ENCODE data around the gene KCNK16.
"Not testable (repeated sequence)": the region's sequence is repeated elsewhere in the genome, so short reads cannot be mapped to it uniquely, and the experiment has no call there.

Gene KCNK16

DNA sequence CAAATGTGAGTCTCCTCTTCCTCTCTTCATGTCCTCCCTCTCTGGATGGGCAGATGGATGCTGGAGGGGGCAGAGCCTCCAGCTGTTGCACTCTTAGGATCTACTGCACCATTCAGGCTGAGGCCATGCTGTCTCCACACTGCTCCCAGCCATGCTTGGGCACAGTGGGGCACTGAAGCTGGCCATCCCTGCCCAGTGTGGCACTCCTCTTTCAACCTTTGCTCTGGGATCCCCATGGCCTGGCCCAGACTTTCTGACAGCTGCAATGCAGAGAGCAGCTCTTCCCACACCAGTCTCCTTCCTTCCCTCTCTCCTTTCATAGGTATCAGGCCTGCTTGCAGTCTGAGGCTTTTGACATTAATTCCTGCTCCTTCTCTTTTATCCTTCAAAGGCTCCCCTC, 17.6 kb downstream of the KCNK16 start:
- no peak for DNase-seq

DNA sequence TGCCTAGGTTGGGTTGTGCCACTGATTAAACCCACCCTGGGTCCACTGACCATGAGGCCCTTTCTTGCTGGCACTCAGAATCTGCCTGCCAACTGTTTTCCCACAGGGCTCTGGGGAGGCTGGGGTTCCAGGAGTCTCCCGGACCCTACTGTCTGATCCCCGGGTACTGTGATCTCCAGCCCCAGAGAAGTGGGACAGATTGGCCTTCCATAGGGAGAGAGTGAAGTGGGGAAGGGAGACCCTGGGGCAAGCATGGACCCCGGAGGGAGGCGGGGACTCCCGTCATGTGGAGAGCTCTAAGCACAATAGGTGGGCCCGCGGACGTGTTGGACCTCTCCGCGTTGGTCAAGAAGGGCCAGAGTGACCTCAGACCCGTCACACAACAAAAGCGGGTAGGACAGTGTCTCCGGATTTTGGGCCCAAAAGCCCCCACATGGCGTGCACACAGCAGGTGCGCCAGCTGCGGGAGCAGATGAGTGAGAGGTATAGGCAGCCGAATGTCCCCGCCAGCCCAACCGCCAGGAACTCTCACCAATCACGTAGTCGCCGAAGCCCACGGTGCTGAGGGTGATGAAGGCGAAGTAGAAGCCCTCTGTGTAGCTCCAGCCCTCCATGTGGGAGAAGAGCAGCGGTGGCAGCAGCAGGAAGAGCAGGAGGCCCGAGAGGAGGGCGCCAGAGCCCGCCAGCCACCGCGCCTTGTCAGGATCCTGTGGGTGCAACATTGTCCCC, 18.9 kb downstream of the KCNK16 start:
- DNase-seq: no peak

DNA sequence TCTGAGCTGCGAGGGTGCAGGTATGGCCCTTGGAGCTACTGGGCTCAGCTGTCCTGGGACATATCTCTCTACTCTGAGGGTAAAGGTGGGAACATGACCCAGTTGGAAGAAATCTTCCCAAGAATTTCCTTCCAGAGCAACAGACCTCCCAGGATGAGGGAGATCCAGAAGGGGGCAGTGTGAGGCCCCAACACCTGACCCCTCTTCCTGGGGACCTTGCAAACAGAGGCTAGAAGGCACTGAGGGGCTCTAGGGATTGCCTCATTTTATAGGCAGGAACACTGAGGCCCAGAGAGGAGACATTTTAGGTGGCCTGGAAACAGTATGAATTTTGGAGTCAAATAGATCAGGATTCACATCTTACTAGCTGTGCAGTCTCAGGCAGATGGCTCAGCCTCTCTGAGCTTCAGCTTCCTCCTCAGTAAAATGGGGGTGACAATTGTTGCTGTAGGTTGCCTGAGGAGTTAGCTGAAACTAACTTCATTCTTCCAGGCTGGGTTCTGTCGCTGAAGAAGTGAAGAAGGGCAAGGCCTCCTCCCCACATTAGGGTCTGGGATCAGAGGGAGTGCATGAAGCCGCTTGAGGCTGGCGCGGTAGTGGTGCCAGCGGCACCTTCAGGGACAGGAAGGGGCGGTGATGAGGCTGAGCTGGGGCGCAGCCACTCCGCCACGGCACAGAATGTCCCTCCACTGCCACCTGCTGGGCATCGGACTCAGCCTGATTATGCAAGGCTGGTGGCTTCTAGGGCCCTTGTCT, 19.7 kb downstream of the KCNK16 start:
- peak; percentile 78 for DNase-seq

DNA sequence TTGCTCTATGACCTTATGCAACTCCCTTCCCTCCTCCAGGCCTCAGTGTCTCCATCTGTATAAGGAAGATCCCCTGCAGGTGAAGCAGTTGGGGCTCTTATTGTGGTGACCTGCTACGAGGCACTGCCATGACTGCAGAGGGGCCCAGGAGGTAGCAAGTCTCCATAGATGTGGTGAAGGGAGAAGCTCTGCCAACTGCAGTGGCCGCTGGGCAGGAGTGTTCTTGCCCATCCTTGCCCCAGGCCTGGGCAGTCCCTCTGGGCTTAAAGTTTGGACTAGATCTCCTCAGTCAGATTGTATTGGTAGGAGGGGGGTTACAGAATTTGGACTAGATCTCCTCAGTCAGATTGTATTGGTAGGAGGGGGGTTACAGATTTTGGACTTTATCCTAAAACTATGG, 20.5 kb downstream of the KCNK16 start:
- DNase-seq: no peak

DNA sequence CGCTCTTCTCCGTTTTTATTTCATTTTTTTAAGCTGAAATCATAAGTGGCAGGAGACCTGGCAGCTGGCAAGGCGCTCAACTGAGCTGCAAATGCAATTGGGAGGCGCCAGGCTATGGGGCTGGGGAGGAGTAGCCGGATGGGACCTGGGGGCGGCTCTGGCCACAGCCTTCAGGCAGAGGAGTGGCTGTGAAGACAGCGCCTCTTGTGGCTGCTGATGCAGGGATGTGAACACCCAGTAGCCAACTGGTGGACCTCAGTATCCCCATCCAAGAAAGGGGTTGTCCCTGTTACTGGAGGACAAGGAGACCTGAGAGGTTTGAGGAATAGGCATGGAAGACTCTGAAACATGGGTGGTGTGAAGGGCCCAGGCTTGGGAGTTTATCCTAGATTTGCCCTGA, 20.9 kb downstream of the KCNK16 start:
- no peak for DNase-seq

DNA sequence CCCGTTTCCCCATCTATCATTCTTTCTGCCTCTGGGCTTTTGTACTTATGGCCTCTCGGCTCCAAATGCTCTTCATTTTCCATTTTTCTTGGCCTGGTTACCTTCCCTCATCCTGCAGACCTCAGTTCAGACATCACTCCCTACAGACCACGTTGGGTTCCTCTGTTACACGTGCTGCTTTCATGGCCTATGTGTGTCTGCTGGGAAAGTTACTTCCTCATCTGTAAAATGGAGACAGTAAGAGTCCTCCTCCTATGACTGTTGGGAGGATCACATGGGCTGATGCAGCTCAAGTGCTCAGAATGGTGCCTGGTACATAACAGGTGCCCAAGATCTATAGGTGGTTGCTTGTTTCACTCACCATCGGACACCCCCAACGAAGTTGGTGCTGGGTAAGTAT, 21.8 kb downstream of the KCNK16 start:
- DNase-seq: no peak

DNA sequence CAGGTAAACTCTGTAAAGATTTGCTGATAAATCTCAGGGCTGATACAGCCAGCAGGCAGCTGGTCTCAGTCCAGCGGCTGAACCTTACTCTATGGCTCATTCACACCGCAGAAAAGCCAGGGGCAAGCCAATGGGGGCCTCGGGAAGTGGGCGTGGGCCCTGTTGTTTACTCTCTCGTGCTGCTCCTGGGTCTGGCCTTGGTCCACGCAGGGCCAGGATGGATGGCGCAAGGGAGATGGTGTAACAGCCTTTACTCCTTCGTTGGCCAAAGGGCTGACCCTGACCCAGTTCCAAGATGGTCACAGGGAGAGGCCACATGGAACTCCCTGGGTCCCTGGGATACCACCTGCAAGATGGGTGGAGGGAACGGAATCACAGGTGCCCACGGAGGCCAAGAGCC, 24.4 kb downstream of the KCNK16 start:
- no peak for DNase-seq

DNA sequence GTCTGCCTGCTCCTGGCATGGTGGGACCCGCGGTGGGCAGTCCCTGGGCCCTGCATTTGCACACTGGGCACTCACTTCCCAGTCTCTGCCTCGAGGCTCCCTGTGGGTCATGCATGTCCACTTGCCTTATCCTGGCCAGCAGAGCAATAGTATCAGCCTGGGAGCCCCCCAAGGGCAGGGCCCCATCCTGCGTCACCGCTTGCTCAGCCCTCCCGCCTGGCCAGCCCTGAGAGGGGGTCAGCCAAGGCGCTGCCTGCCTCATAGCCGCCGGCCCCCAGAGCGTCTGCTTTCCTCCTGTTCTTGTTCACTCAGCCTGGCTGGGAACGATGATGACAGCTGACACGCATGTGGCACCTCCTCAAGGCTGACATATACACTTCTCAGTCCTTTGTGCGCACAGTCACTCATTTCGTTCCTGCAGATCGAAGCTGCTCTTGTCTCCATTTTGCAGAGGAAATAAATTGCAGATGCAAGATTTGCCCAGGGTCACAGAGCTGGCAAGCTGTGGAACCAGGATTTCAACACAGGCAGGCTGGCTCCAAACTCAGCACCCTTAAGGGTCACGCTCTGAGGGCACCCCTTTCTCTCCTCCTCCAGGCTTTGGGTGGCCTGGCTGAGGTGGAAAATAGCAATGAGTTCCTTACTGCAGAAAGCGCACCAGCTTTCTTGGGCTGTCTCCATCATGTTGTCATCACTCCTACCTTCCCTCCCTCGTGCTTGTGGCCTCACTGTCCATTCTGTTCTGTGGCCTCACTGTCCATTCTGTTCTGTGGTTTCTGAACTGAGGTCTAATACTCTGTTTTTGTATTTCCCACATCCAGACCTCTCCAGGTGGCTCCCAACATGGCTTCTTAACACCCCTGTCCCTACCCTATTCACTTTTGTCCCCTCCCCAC, 25.5 kb downstream of the KCNK16 start:
- DNase-seq: no peak

DNA sequence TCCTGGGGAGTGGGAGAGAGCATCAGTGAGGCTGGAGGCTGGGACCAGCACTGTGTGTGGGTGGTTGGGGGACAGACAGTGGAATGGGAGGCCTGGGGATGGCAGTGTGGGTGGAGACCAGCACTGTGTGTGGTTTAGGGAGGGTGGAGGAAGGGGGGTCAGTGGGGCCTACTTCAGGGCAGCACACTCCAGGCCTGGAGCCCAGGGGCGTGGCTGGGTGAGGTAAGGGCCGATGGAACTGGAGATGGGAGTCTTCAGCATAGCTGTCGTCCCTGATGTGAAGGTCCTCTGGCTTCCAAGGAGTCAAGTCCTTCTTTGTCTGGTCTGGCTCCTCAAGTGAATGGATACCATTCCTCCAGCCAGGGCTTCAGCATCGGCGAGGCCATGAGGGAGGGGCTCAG, 26.9 kb downstream of the KCNK16 start:
- DNase-seq: no peak

DNA sequence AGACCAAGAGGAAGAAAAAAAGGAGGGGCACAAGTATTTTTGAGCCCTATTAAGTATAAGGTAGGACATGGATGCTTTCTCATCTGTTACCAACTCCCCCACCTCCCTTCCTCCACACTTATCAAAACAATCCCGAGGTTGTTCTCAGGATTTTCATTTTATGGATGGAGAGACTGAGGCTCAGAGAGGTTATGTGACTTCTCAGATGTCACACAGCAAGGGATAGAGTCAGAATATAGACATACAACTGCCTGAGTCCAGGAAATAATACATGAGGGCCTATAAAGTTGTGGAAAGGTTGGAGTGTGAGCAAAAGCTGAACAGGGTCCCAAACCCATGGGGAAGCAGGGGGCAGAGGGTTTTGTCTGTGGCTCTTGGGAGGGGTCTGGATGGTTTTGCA, 27.6 kb downstream of the KCNK16 start:
- no peak for DNase-seq

DNA sequence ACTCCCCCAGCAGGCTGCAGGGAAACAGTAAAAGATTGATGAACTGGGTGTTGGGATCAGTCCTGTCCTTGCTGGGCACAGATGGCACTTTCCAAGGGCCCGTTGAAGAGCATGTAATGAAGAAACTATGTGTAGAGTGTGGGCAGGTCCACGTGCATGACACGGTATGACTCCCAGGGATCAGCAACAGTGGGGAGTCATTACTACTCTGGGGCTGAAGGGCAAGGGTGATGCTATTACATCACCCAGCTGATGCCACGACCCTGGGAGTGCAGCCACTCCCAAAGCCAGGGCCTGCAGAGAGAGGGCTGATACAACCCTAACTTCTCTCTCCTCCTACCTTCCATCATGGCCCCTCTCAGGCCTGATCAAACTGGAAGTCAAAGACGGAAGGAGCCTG, 28.4 kb downstream of the KCNK16 start:
- no peak for DNase-seq

DNA sequence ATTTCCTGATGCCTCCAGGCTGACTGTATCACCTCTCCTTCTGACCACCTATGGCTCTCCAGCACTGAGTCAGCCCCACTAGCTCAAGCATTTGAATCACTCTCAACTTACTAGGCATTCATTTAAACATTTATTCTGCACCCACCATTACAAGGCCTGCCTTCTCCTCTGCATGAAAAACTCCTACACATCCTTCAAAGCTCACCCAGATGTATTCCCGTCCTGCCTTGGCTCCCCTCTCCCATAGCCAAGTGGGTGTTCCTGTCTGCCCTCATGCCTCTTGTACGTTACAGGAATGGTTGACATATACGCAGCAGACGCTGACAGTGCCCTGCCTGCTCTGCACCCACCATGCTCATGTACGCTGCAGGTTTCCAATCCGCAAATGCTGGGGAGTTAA, 29.9 kb downstream of the KCNK16 start:
- DNase-seq: no peak

DNA sequence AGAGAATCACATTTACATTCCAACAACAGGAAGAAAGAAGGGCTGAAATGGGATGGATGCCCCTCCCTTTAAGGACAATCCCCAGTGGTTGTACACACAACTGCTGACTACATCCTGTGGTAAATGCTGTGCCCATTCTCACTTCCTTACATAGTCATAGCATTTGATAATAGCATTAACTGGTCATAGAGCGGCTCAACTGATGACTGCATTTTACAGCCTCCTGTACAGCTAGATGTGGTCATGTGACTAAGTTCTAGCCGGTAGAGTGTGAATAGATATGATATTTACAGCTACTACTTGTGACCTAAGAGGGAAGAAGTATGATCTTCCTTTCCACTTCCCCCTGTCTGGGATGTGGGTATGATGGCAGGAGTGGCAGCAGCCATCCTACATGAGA, 33.0 kb downstream of the KCNK16 start:
- DNase-seq: no peak

DNA sequence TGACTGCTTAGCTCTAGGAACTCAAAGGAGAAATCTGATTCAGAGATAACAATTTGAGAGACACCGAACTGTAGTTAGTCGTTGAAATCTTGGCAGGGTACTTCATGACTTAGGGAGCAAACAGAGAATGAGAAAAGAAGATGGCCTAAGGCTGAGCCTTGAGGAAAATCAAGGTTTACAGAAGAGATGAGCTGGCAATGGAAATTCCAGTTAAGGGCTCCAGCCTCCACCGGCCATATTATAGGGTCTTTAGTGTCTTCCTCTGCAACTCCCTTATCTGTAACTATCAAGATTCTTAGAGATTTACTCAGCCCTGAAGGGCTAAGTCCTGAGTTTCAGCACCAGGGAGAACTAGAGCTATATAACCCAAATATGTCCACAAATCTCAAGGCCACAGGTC, 34.9 kb downstream of the KCNK16 start:
- DNase-seq: no peak

DNA sequence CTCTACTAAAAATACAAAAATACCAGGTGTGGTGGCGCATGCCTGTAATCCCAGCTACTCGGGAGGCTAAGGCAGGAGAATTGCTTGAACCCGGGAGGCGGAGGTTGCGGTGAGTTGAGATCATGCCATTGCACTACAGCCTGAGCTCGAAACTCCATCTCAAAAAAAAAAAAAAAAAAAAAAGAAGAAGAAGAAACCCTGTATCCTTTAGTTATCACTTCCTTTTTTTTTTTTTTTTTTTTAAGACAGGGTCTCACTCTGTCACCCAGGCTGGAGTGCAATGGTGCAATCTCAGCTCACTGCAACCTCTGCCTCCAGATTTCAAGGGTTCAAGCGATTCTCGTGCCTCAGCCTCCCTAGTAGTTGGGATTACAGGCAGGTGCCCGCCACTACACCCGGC, 35.9 kb downstream of the KCNK16 start:
- DNase-seq: not testable (repeated sequence)

DNA sequence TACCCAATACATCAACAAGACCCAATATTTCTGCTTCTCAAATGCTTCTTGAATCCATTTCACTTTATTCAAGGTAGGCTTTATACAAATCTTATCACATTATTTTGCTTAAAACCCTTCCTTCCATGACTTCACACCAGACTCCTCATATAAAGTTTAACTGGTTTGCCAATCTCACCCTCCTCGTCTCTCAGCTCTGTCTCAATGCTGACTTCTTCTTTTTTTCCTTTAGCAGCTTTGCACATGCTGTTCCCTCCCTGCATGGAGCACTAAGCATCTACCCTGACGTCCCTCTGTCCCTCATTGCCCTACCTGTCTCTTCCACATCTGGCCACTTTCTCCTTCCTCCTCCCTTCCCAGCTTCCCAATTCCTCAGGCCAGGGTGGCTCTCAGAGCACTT, 39.7 kb downstream of the KCNK16 start:
- no peak for DNase-seq

DNA sequence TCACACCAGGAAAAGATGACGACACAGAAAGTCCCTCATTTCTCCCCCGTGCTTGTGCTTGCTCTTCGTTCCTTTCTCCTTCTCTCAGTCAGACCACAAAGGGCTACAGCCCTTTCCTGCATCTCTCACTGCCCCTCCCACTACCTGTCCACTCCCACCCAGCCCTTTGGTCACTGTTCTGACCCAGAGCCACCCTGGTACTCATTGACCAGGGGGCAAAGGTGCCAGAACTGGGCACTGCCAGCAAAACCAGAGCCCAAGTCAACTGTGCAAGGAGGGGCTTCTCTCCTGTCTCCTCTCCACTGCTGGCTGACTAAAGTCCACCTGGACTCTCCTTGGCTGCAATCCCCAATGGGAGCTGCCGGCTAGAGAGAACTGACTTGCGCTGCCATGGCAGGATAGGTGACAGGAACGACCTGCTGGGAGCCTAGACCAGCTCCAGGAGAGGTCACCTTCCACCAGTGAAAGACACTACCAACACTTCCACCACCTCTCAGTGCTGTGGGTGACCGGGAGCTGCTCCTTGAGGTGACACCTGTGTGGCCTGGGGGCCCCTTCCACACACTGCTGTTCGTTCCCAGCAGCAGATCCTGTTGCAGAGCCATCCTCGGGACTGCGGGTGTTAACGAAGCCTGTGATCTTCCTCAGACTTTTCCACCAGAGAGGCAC, 41.1 kb downstream of the KCNK16 start:
- no peak for DNase-seq

DNA sequence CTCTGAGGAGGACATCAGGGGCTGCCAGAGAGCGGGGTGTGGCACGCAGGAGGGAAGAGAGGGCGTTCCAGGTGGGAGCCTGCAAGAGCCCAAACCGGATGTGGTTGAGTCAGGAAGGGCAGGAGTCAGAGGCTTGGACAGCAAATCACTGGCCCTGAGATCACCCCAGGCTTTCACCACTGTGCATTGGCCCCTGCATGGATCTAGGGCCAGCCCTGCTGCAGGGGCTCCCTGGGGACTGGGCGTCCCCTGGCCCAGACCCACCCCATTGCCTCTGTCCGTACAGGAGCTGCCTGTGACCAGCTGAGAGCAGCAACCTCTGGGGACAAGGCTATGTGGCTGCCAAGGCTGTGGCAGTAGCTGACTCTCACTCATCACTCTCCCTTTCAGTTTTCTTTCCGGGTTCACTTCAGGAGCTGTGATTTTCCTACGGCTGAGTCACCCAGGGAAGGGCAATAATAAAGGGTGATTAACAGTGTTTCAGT, 42.2 kb downstream of the KCNK16 start:
- no peak for DNase-seq

DNA sequence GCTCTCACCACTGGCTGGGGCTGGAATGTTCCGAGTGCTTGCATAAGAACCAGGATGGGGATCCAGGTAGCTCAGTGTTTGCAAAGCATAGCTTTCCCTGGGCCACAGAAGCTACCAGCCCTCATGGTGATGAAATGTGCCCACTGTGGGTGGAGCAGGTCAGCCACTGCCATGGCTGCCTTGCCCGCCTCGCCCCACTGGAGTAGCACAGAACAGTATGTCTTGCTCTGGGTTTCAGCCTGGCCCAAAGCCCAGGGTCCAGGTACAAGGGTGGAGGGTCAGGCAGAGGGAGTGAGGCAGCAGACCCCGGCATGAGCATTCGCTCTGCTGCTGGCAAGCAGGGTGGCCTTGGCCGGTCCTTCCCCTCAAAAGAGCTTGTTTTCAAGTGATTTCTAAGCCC, 43.0 kb downstream of the KCNK16 start:
- no peak for DNase-seq

DNA sequence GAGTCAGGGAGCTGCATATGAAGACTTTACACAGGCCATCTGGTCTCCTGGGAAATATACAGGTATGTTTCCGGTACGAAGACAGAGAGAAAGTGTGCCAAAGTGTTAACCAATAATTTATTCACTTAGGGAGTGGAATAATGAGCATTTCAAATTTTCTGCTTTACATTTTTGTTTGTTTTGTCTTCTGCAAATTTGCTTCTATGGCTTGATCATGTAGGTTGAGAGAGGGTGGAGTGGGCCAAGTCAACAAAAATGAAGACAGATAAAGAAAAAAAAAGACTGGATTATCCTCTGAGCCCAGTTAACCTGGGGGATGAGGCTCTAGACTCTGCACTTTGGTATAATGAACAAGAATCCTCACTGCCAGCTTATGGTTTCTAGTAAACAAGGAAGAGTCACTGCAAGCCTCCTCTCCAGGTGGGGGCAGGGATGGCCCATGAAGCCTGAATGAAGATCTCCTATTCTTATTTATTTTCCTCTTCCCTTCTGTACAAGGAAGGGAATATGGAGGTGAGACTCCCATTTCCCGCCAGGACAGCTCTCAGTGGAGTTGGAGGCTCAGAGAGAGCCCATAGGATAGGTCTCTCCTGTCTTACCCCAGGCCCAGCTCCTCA, 46.0 kb downstream of the KCNK16 start:
- no peak for DNase-seq

DNA sequence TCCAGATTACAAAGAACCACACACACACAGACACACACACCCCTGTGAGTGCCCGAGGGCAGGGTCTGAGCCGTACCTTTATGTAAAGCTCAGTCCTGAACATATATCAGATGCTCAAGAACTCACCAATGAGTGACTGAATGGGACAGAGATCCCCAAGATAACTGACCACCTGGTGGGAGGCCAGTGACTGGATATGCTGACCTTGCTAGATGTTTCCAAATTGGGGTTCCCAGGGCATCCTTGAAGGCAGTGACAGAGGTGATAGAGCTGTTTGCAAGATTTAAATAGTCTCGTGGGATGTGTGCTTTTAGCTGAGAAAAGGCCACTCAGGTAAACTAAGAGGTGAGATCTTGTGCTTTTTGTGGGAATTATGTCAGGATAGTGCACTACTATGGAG, 47.6 kb downstream of the KCNK16 start:
- no peak for DNase-seq

DNA sequence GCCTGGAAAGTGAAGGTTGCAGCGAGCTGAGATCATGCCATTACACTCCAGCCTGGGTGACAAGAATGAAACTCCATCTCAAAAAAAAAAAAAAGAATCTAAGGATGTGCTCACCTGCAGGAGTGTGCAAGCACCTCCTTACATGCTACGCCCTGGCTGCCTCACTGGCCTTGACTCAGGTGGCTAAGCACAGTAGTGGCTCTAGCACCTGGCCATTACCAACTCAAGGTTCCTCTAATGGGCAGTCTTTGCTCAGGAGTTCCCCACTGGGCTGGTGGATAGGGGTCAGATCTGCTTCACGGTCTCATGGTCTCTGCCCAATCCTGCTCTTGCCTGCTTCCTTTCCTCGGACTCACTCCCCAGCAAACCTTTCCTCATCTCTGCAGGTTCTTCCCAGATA, 48.0 kb downstream of the KCNK16 start:
- DNase-seq: no peak

DNA sequence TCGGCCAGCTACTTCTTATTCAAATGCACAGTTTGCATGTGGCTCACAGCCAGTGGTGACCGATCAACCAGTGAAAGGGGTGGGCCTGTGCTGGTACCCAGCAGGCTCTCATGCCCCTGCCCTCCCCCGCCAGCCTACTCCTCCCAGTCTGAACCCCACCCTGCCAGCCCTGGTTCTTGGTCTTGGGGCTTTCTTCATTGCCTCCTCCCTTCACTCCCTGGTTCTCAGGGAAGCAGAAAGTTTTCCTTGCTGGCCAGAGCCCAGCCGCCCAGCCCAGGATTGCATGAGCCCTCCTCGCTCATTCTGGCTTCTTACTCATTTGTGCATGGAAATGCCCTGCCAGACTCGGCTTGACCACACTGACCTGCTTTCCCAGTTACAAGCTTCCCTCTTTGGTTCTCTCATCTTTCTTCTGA, 49.1 kb downstream of the KCNK16 start:
- no peak for DNase-seq
